NCI-H446 (cell line): Measurements from ENCODE around the gene PPHLN1.
"Not testable (repeated sequence)": the region's sequence is repeated elsewhere in the genome, so short reads cannot be mapped to it uniquely, and the experiment has no call there.

Source experiments
- DNase-seq, 2 experiments: peaks; one replicate each; lab custom pipeline; 2025; lab: John Stamatoyannopoulos, UW

PPHLN1 gene

DNA sequence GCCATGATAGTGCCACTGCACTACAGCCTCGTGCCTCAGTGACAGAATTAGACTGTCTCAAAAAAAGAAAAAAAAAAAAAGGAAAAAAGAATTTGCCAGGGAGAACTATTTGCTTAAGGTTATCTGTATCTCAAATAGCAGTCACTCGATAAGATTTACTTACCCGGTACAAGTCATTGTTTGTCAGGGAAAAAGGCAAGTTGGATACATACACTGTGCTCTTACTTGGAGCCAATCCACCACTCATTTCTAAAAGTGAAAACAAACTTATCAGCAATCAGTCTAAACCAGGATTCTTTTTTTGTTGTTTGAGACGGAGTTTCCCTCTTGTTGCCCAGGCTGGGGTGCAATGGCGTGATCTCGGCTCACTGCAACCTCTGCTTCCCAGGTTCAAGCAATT is 2.1 kb upstream of the PPHLN1 start:
- no peak for DNase-seq

- DNase-seq: peak in 1 of 2 experiments; percentile 14
Observed at GRCh38 chr12:42325326-42325652, 678 bp upstream of the PPHLN1 start.

- no peak for DNase-seq
Observed at GRCh38 chr12:42326541-42327226, 717 bp downstream of the PPHLN1 start.

- no peak for DNase-seq
Observed at GRCh38 chr12:42327227-42327590, 1.2 kb downstream of the PPHLN1 start.

GRCh38 chr12:42330097-42330496 is 4.1 kb downstream of the PPHLN1 start:
- DNase-seq: not testable (repeated sequence)

GRCh38 chr12:42332301-42333285 is 6.6 kb downstream of the PPHLN1 start:
- DNase-seq: peak; percentile 35 to 50

DNA sequence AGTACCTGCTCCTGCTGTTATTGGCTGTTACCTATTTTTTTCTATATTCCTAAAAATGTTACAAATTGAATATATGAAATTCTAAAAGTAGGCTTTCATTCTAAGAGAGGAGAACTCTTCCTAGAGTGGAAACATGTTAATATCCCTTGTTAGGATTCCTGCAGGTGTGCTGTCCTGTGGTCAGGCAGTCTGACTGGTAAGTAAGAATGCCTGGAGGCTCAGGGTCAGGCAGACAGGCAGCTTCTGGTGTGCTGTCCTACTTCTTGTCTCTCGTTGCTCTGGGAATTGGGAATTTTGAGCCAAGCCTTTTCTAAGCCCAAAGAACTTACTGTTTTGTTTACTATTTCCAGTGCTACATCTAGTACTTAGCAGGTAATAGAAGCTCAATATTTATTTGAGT is 10.3 kb downstream of the PPHLN1 start:
- DNase-seq: no peak

- DNase-seq: no peak
Observed at GRCh38 chr12:42338280-42338679, 12.3 kb downstream of the PPHLN1 start.

- DNase-seq: no peak
Observed at GRCh38 chr12:42342028-42342427, 16.1 kb downstream of the PPHLN1 start.

DNA sequence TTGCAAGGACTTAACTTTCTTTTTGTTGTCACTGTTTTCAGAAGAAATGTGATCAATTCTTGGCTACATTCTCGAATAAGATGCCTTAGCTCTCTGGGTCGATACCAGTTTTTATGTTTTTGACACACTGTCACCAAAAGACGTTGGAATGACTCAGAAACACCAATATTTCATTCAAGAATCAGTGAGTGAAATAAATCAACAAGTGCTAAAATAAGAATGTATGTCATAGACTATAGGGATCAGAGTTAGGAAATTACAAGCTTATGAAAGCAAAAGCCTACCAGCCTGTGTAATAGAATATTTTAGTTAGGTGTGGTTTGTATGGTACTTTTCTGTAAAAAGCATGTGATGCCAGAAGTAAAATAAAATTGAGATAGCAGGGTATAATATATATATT is 17.8 kb downstream of the PPHLN1 start:
- no peak for DNase-seq

DNA sequence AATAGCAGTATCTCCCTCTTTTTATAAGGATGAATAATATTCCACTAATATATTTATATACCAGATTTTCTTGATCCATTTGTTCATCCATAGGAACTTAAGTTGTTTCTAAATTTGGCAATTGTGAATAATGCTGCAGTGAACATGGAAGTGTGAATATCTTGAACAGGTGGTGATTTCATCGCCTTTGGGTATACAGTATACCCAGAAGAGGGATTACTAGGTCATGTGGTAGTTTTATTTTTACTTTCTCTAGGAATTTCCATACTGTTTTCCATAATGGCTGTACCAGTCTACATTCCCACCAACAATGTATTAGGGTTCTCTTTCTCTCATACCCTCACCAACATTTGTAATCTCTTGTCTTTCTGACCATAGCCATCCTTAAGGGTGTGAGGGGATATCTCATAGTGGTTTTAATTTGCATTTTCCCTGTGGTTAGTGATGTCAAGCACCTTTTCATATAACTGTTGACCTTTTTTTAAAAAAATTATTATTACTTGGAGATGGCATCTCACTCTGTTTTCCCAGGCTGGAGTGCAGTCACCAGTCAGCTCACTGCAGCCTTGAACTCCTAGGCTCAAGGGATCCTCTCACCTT is 20.5 kb downstream of the PPHLN1 start:
- DNase-seq: no peak

DNA sequence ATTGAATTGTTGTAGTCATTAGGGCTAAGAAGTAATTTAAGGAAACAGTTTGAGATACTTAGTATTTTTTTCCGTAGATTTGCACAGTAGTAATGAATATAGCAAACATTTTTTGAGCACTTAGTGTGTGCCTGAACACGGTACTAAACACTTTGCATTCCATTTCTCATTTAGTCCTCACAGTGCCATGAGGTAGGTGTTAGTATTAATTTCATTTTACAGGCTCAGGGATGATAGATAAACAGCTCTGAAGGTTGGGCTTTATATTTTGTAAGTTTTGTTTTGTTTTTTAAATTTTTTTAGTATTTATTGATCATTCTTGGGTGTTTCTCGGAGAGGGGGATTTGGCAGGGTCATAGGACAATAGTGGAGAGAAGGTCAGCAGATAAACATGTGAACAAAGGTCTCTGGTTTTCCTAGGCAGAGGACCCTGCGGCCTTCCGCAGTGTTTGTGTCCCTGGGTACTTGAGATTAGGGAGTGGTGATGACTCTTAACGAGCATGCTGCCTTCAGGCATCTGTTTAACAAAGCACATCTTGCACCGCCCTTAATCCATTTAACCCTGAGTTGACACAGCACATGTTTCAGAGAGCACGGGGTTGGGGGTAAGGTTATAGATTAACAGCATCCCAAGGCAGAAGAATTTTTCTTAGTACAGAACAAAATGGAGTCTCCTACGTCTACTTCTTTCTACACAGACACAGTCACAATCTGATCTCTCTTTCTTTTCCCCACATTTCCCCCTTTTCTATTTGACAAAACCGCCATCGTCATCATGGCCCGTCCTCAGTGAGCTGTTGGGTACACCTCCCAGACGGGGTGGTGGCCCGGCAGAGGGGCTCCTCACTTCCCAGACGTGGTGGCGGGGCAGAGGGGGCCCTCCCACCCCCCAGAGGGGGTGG is 23.4 kb downstream of the PPHLN1 start:
- DNase-seq: not testable (repeated sequence)

DNA sequence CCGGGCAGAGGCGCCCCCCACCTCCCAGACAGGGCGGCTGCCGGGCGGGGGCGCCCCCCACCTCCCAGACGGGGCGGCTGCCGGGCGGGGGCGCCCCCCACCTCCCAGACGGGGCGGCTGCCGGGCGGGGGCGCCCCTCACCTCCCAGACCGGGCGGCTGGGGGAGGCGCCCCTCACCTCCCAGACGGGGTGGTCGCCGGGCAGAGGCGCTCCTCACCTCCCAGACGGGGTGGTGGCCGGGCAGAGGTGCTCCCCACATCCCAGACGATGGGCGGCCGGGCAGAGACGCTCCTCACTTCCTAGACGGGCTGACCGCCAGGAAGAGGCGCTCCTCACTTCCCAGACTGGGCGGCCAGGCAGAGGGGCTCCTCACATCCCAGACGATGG is 24.0 kb downstream of the PPHLN1 start:
- DNase-seq: not testable (repeated sequence)

DNA sequence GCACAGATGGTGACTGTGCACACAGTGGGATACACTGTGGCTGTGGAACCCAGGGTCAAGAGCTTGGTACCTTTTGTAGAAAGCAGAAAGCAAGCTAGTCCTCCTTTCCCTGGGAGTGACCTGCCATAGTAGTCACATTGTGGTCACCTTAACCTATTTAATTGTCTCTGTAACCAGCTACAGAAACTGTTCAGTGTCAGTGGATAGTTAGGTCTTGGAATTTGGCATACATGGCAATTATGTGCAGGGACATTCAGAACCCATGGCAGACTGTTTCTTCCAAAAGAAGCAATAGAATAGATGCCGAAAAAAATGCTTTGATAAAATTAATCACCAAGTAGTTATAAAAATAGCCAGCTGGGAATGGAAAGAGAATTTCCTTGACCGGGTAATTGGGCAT is 30.4 kb downstream of the PPHLN1 start:
- no peak for DNase-seq

DNA sequence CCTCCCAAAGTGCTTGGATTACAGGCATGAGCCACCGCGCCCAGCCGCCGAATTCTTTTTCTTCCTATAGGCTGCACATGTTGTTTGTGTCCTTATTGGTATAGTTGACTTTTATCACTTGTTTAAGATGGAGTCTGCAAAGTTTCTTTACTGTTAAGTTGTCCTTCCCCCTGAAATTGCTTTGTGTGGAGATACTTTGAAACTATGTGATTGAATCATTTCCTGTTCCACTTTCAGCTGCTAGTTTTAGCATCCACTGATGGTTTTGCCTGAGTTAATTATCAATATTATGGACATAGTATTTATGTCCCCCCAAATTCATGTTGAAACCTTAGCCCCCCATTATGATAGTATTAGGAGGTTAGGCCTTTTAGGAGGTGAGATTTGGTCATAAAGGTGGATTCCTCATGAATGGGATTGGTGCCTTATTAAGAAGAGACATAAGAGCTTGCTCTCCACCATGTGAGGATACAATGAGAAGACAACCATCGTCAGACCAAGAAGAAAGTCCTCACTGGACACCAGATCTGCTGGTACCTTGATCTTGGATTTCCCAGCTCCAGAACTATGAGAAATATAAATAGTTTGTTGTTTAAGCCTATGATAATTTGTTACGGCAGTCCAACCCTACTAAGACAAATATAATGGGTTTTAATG is 34.9 kb downstream of the PPHLN1 start:
- DNase-seq: no peak

GRCh38 chr12:42361909-42362646 is 36.1 kb downstream of the PPHLN1 start:
- DNase-seq: no peak

GRCh38 chr12:42362647-42363260 is 36.8 kb downstream of the PPHLN1 start:
- DNase-seq: no peak

GRCh38 chr12:42364692-42365091 is 38.7 kb downstream of the PPHLN1 start:
- DNase-seq: no peak

DNA sequence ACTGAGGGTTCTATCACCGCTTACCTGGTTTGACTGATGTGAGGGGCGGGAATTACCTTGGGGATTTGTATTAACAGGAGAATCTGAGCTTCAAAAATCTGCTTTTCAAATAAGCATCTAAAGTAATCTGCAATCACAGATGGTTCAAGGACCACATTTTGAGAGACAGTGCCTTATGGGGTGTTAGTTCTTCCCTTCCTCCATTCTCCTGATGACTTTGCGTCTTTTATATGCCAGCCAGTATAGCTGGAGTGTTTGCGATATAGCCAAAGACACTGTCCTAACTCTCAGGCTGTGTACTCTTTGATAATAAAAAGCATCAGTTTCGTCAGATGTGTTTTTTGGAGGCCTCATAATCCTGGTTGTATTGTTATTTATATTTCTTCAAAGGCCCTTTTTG is 39.5 kb downstream of the PPHLN1 start:
- no peak for DNase-seq

DNA sequence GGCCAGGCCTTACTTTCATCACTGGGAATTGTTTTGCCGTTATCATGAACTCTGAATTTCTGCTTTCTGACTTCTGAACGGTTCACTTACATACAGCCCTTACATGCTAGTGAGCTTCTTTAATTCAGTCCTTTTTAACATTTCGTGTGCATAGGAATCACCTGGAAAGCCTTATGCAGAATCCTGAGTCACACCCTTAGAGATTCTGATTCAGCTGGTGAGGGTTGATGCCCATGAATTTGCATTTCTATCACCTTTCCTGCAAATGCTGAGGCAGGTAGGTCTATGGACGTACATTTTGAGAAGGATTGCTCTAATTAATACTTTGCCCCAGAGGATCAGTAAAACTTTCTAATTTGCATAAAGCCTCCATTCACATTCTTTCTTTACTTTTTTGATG is 44.0 kb downstream of the PPHLN1 start:
- DNase-seq: no peak
